HCT116 (cell line): ENCODE results near the gene ADK. TPM values are rescaled to one million over a fixed set of nuclear protein-coding genes. Genes with fewer than 3 reads are reported as not detected.

Experiments
- ATAC-seq: fragments of 200-7000 bp; cut with Tn5 transposase; 2 replicates; pipeline ENCODE4 v1.9.1; 2020; ENCODE audit warnings: mild to moderate bottlenecking, moderate library complexity
- BruUV-seq: library from RNA; stranded (reverse); fragments of 400-500 nt; replicated peaks from 2 replicates; lab custom pipeline; 2021; lab: Mats Ljungman, UMichigan
- CTCF ChIA-PET: fragments of 300-600 bp; sonication (Branson Sonifier 250); formaldehyde crosslinking; loops from one replicate; lab custom pipeline; 2021; ENCODE audit warnings: antibody characterized with exemption; lab: Charles Lee
- POLR2A ChIA-PET: fragments of 300-600, 350-600 bp; sonication (Branson Sonifier 250); formaldehyde crosslinking; loops from one replicate; lab custom pipeline; 2021; ENCODE audit warnings: antibody characterized with exemption; lab: Charles Lee
- RAD21 ChIA-PET, 2 experiments: fragments of 300-600 bp; sonication (Branson Sonifier 250); formaldehyde crosslinking; loops; one replicate each; lab custom pipeline; 2023; ENCODE audit warnings: low total read pairs in 2 of 2; ENCODE audit not compliant: uncharacterized antibody in 2 of 2, unreplicated experiment in 2 of 2, low non-redundant PET in 1 of 2; lab: Charles Lee
- DNase-seq: peaks from one replicate; pipeline ENCODE4 v3.0.0-alpha.2; 2010; ENCODE audit warnings: low read depth, low spot score
- H2AFZ ChIP-seq: fragments of 200-600 bp; shearing (Covaris generic), sonication (generic); 2 replicates; pipeline ENCODE4 v1.6.1; 2017; ENCODE audit warnings: low read depth, mixed run types, mixed read lengths, antibody characterized with exemption, low read length; ENCODE audit not compliant: poor library complexity, severe bottlenecking
- H3K27ac ChIP-seq: 2 replicates; pipeline ENCODE4 v1.5.1; 2012; ENCODE audit warnings: low read depth, low read length
- H3K27me3 ChIP-seq: fragments of 200-600 bp; sonication (generic); 2 replicates; pipeline ENCODE4 v1.6.1; 2016; ENCODE audit warnings: mixed run types, low read length, mixed read lengths; ENCODE audit not compliant: insufficient read depth
- H3K36me3 ChIP-seq, 2 experiments: fragments of 200-500 bp in 1 of 2; fragments of 200-600 bp in 1 of 2; sonication (Bioruptor generic) in 1 of 2; sonication (generic) in 1 of 2; 2 replicates each; pipeline versions ENCODE4 v1.5.1 to v1.6.1; 2014 to 2016; ENCODE audit warnings: low read length in 2 of 2, inconsistent platforms in 1 of 2, mixed read lengths in 1 of 2, mixed run types in 1 of 2; ENCODE audit not compliant: insufficient read depth in 2 of 2, control insufficient read depth in 1 of 2
- H3K4me1 ChIP-seq, 2 experiments: fragments of 200-600 bp in 1 of 2; sonication (generic) in 1 of 2; 2 replicates each; pipeline versions ENCODE4 v1.5.1 to v1.6.1; 2012 to 2017; ENCODE audit warnings: low read length in 2 of 2, inconsistent platforms in 1 of 2, mild to moderate bottlenecking in 1 of 2, mixed read lengths in 1 of 2, mixed run types in 1 of 2, moderate library complexity in 1 of 2; ENCODE audit not compliant: insufficient read depth in 2 of 2, control insufficient read depth in 1 of 2
- H3K4me2 ChIP-seq: fragments of 200-600 bp; sonication (generic); 2 replicates; pipeline ENCODE4 v1.6.1; 2017; ENCODE audit warnings: mixed run types, low read length, mixed read lengths
- H3K4me3 ChIP-seq, 2 experiments: fragments of 200-600 bp in 1 of 2; sonication (generic) in 1 of 2; replicated peaks in 1 of 2; 2 replicates each; pipeline ENCODE4 v1.5.1; 2011 to 2016; ENCODE audit warnings: low read length in 2 of 2, control low read depth in 1 of 2, low read depth in 1 of 2, mild to moderate bottlenecking in 1 of 2, mixed read lengths in 1 of 2, mixed run types in 1 of 2
- H3K79me2 ChIP-seq: fragments of 200-600 bp; sonication (generic); 2 replicates; pipeline ENCODE4 v1.6.1; 2017; ENCODE audit warnings: mild to moderate bottlenecking, mixed run types, low read length, moderate library complexity, mixed read lengths; ENCODE audit not compliant: insufficient read depth
- H3K9ac ChIP-seq: fragments of 200-600 bp; sonication (generic); 2 replicates; pipeline ENCODE4 v1.6.1; 2016; ENCODE audit warnings: low read length, mixed read lengths
- H3K9me2 ChIP-seq: fragments of 200-600 bp; sonication (generic), shearing (Covaris generic); 2 replicates; pipeline ENCODE4 v1.6.1; 2017; ENCODE audit warnings: mixed run types, mild to moderate bottlenecking, moderate library complexity; ENCODE audit not compliant: insufficient read depth
- H3K9me3 ChIP-seq, 2 experiments: fragments of 200-500 bp in 1 of 2; fragments of 200-600 bp in 1 of 2; sonication (Bioruptor generic) in 1 of 2; sonication (generic) in 1 of 2; 2 replicates each; pipeline ENCODE4 v1.6.1; 2014 to 2017; ENCODE audit warnings: low read length in 2 of 2, mixed read lengths in 2 of 2, inconsistent platforms in 1 of 2, low read depth in 1 of 2, mild to moderate bottlenecking in 1 of 2, mixed run types in 1 of 2, moderate library complexity in 1 of 2; ENCODE audit not compliant: control insufficient read depth in 1 of 2, insufficient read depth in 1 of 2
- H4K20me1 ChIP-seq: fragments of 200-600 bp; sonication (generic), shearing (Covaris generic); 2 replicates; pipeline ENCODE4 v1.6.1; 2017; ENCODE audit warnings: mixed run types, mild to moderate bottlenecking, moderate library complexity; ENCODE audit not compliant: insufficient read depth
- CBX3 ChIP-seq: IDR thresholded peaks from 2 replicates; pipeline ENCODE4 v1.6.1; 2012; ENCODE audit warnings: low read depth
- EGR1 ChIP-seq: IDR thresholded peaks from 2 replicates; pipeline ENCODE4 v1.6.1; 2012; ENCODE audit warnings: low read depth
- ELF1 ChIP-seq: IDR thresholded peaks from 2 replicates; pipeline ENCODE4 v1.6.1; 2012; ENCODE audit warnings: low read depth, borderline replicate concordance
- FOSL1 ChIP-seq: IDR thresholded peaks from 2 replicates; pipeline ENCODE4 v1.6.1; 2012; ENCODE audit warnings: low read depth
- POLR2A ChIP-seq: IDR thresholded peaks from 2 replicates; pipeline ENCODE4 v1.7.0; 2011; ENCODE audit warnings: borderline replicate concordance; ENCODE audit not compliant: insufficient read depth, insufficient read length; ENCODE audit errors: extremely low read depth
- POLR2AphosphoS5 ChIP-seq: IDR thresholded peaks from 2 replicates; pipeline ENCODE4 v1.6.1; 2011; ENCODE audit warnings: mild to moderate bottlenecking, low read depth, low read length, moderate library complexity
- RAD21 ChIP-seq: IDR thresholded peaks from 2 replicates; pipeline ENCODE4 v1.6.1; 2012; ENCODE audit warnings: low read depth, mild to moderate bottlenecking
- SRF ChIP-seq: IDR thresholded peaks from 2 replicates; pipeline ENCODE4 v1.6.1; 2012; ENCODE audit warnings: low read depth
- TCF7L2 ChIP-seq: IDR thresholded peaks from 2 replicates; pipeline ENCODE4 v1.7.0; 2011; ENCODE audit warnings: borderline replicate concordance, inconsistent platforms; ENCODE audit not compliant: insufficient read depth, insufficient read length; ENCODE audit errors: extremely low read depth
- ZFX ChIP-seq: fragments of 450-650 bp; IDR thresholded peaks from 2 replicates; pipeline ENCODE4 v1.6.1; 2017
- ZNF274 ChIP-seq: fragments of 200-500 bp; sonication (Bioruptor generic); IDR thresholded peaks from 2 replicates; pipeline ENCODE4 v1.6.1; 2014; ENCODE audit warnings: mild to moderate bottlenecking, low read depth, low read length, inconsistent platforms
- intact Hi-C: fragments of 100-400 bp; cut with micrococcal nuclease; formaldehyde crosslinking; loops from 2 replicates; pipeline ENCODE4 v1.10.0; 2022
- total RNA-seq: library from RNA; stranded (reverse); gene quantifications from one replicate; pipeline ENCODE4 v1.2.1, GENCODE V29; 2021; ENCODE audit not compliant: unreplicated experiment
- TF ChIP-seq, protein P1 (sequence below): IDR thresholded peaks from 2 replicates; pipeline ENCODE4 v1.6.1; 2012; ENCODE audit warnings: low read depth
- TF ChIP-seq, protein P2 (sequence below): IDR thresholded peaks from 2 replicates; pipeline ENCODE4 v1.6.1; 2012

The ADK gene
- total RNA-seq, 1 experiment from 2014 or later = 55.0 TPM

DNA sequence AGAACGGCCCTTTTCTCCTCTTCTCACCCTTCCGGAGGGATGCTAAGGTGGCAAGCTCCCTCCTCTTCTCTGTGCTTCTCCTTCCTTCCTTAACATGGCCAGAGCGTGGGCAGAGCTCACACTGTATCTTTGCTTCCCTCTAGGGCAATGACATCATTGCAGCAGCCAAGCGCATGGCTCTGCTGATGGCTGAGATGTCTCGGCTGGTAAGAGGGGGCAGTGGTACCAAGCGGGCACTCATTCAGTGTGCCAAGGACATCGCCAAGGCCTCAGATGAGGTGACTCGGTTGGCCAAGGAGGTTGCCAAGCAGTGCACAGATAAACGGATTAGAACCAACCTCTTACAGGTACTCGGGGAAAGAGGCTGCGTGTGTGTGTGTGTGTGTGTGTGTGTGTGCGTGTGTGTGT lies 37.0 kb upstream of the ADK start (continued):
- TF ChIP-seq, protein P1, sequence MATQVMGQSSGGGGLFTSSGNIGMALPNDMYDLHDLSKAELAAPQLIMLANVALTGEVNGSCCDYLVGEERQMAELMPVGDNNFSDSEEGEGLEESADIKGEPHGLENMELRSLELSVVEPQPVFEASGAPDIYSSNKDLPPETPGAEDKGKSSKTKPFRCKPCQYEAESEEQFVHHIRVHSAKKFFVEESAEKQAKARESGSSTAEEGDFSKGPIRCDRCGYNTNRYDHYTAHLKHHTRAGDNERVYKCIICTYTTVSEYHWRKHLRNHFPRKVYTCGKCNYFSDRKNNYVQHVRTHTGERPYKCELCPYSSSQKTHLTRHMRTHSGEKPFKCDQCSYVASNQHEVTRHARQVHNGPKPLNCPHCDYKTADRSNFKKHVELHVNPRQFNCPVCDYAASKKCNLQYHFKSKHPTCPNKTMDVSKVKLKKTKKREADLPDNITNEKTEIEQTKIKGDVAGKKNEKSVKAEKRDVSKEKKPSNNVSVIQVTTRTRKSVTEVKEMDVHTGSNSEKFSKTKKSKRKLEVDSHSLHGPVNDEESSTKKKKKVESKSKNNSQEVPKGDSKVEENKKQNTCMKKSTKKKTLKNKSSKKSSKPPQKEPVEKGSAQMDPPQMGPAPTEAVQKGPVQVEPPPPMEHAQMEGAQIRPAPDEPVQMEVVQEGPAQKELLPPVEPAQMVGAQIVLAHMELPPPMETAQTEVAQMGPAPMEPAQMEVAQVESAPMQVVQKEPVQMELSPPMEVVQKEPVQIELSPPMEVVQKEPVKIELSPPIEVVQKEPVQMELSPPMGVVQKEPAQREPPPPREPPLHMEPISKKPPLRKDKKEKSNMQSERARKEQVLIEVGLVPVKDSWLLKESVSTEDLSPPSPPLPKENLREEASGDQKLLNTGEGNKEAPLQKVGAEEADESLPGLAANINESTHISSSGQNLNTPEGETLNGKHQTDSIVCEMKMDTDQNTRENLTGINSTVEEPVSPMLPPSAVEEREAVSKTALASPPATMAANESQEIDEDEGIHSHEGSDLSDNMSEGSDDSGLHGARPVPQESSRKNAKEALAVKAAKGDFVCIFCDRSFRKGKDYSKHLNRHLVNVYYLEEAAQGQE = no peak
- no peak for TF ChIP-seq ZNF274
- TF ChIP-seq POLR2AphosphoS5 = no peak
- TF ChIP-seq TCF7L2 = no peak

GRCh38 chr10:74117738-74118137 lies 33.3 kb upstream of the ADK start:
- Histone ChIP-seq H3K4me3 (no peak overlapping the region), H3K4me2 (peak overlapping the region; percentile 55; the same call in 1 of the 2 replicates), H3K9me3 (no peaks in the 10 kb centered on the region), H3K27ac (peak overlapping the region; percentile 45; the same call in 1 of the 2 replicates), H3K9ac (no peak overlapping the region), H3K9me2 (no peaks in the 10 kb centered on the region), H3K27me3 (no peaks in the 10 kb centered on the region), H3K79me2 (peaks cover under 1% of the 10 kb centered on the region; the same call in 1 of the 2 replicates), H2AFZ (no peak overlapping the region), H4K20me1 (no peaks in the 10 kb centered on the region), H3K36me3 (peaks cover 51 to 73% of the 10 kb centered on the region in 2 experiments), H3K4me1 (peaks cover 11 to 24% of the 10 kb centered on the region in 2 experiments)
- POLR2A ChIA-PET = no interaction called here
- RAD21 ChIA-PET = no interaction called here
- CTCF ChIA-PET = interaction anchor here (1.1 kb wide), 1 partner anchor 117 kb away, joined by 3 read pairs; no protein-coding TSS in a partner anchor
- ATAC-seq (no peak), DNase-seq (no peak)
- no TSS peak for BruUV-seq
- intact Hi-C loops = no loop called here
- TF ChIP-seq POLR2AphosphoS5 = no peak
- no peak for TF ChIP-seq CBX3
- no peak for TF ChIP-seq SRF
- no peak for TF ChIP-seq ZNF274
- no peak for TF ChIP-seq ELF1
- TF ChIP-seq, protein P2, sequence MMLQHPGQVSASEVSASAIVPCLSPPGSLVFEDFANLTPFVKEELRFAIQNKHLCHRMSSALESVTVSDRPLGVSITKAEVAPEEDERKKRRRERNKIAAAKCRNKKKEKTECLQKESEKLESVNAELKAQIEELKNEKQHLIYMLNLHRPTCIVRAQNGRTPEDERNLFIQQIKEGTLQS = no peak
- no peak for TF ChIP-seq FOSL1
- TF ChIP-seq ZFX = no peak
- TF ChIP-seq EGR1 = no peak
- TF ChIP-seq RAD21 = no peak
- no peak for TF ChIP-seq POLR2A
